Endothelial cell of umbilical vein (primary cell): Measurements from ENCODE around the gene PAX5. TPM values are rescaled to one million over a fixed set of nuclear protein-coding genes. Genes with fewer than 3 reads are reported as not detected.

Experiments
- BruUV-seq: library from RNA; stranded (reverse); fragments of 400-500 nt; replicated peaks from 2 replicates; lab custom pipeline; 2021; lab: Mats Ljungman, UMichigan
- CTCF ChIA-PET: fragments of 300-600, 350-600 bp; sonication (Branson Sonifier 250); formaldehyde crosslinking; loops from one replicate; lab custom pipeline; 2021; ENCODE audit warnings: antibody characterized with exemption, inconsistent platforms; lab: Charles Lee
- POLR2A ChIA-PET: fragments of 300-600, 350-600 bp; sonication (Branson Sonifier 250); formaldehyde crosslinking; loops from one replicate; lab custom pipeline; 2021; ENCODE audit warnings: antibody characterized with exemption, inconsistent platforms; lab: Charles Lee
- DNase-seq: peaks from one replicate; pipeline ENCODE4 v3.0.0-alpha.2; 2011; ENCODE audit warnings: low read depth, low spot score
- FAIRE-seq: peaks from 2 replicates; lab custom pipeline; 2011; peaks lifted over from hg19 to GRCh38; lab: Jason Lieb, UNC
- H2AFZ ChIP-seq: 2 replicates; pipeline ENCODE4 v1.6.0; 2012; ENCODE audit warnings: low read depth, low read length, control low read depth, inconsistent platforms
- H3K27ac ChIP-seq: 2 replicates; pipeline ENCODE4 v1.5.1; 2011; ENCODE audit warnings: low read depth, mild to moderate bottlenecking, control low read depth, low read length, moderate library complexity; ENCODE audit not compliant: insufficient read depth
- H3K27me3 ChIP-seq, 2 experiments: 2 replicates each; pipeline versions ENCODE4 v1.6.0 to v1.6.1; 2011; ENCODE audit warnings: low read length in 2 of 2, mixed read lengths in 1 of 2; ENCODE audit not compliant: control insufficient read depth in 2 of 2, insufficient read depth in 2 of 2
- H3K36me3 ChIP-seq, 2 experiments: 2 replicates in 1 of 2; 3 replicates in 1 of 2; pipeline ENCODE4 v1.5.1; 2011; ENCODE audit warnings: low read length in 2 of 2, mild to moderate bottlenecking in 1 of 2, moderate library complexity in 1 of 2; ENCODE audit not compliant: control insufficient read depth in 2 of 2, insufficient read depth in 2 of 2; ENCODE audit errors: extremely low read depth in 1 of 2
- H3K4me1 ChIP-seq: 3 replicates; pipeline ENCODE4 v1.5.1; 2011; ENCODE audit warnings: mild to moderate bottlenecking, low read length; ENCODE audit not compliant: control insufficient read depth, insufficient read depth; ENCODE audit errors: extremely low read depth
- H3K4me2 ChIP-seq: 2 replicates; pipeline ENCODE4 v1.6.1; 2011; ENCODE audit warnings: low read length, control low read depth, mixed read lengths; ENCODE audit not compliant: insufficient read depth
- H3K4me3 ChIP-seq, 3 experiments: fragments of 200-600 bp in 1 of 3; sonication (generic), shearing (Covaris generic) in 1 of 3; replicated peaks in 1 of 3; 2 replicates each; pipeline ENCODE4 v1.5.1; 2011 to 2016; ENCODE audit warnings: control low read depth in 3 of 3, low read length in 3 of 3, mild to moderate bottlenecking in 2 of 3, inconsistent platforms in 1 of 3, low read depth in 1 of 3, moderate library complexity in 1 of 3; ENCODE audit not compliant: insufficient read depth in 1 of 3
- H3K79me2 ChIP-seq: 2 replicates; pipeline ENCODE4 v1.6.0; 2012; ENCODE audit warnings: low read length, inconsistent platforms; ENCODE audit not compliant: control insufficient read depth, insufficient read depth
- H3K9ac ChIP-seq: replicated peaks from 2 replicates; pipeline ENCODE3; 2011; ENCODE audit warnings: low read length, control low read depth; ENCODE audit not compliant: insufficient read depth; ENCODE audit errors: extremely low read depth
- H3K9me1 ChIP-seq: replicated peaks from 3 replicates; pipeline ENCODE4 v1.6.0; 2011; ENCODE audit warnings: mild to moderate bottlenecking, low read length; ENCODE audit not compliant: control insufficient read depth, insufficient read depth; ENCODE audit errors: extremely low read depth
- H3K9me3 ChIP-seq: replicated peaks from 2 replicates; pipeline ENCODE4 v1.5.1; 2012; ENCODE audit warnings: low read length, inconsistent platforms; ENCODE audit not compliant: control insufficient read depth, insufficient read depth
- H4K20me1 ChIP-seq: replicated peaks from 2 replicates; pipeline ENCODE3; 2011; ENCODE audit warnings: mild to moderate bottlenecking, low read length; ENCODE audit not compliant: control insufficient read depth, insufficient read depth; ENCODE audit errors: extremely low read depth
- EZH2 ChIP-seq: IDR thresholded peaks from 2 replicates; pipeline ENCODE4 v1.6.1; 2012; ENCODE audit warnings: borderline replicate concordance, low read depth, mild to moderate bottlenecking, moderate library complexity, low read length, inconsistent platforms; ENCODE audit not compliant: severe bottlenecking
- FOS ChIP-seq: IDR thresholded peaks from 2 replicates; pipeline ENCODE4 v1.6.1; 2011; ENCODE audit warnings: mild to moderate bottlenecking, low read length, moderate library complexity, borderline replicate concordance; ENCODE audit not compliant: insufficient read depth
- GATA2 ChIP-seq: IDR thresholded peaks from 2 replicates; pipeline ENCODE4 v1.7.0; 2011; ENCODE audit warnings: low read depth, mild to moderate bottlenecking, moderate library complexity, mixed read lengths, low read length; ENCODE audit not compliant: insufficient read length, insufficient read depth
- JUN ChIP-seq: IDR thresholded peaks from 2 replicates; pipeline ENCODE4 v1.6.1; 2011; ENCODE audit warnings: borderline replicate concordance, low read depth; ENCODE audit not compliant: insufficient read length, insufficient read depth
- MYC ChIP-seq: IDR thresholded peaks from one replicate; pipeline ENCODE4 v1.6.1; 2011; ENCODE audit warnings: mild to moderate bottlenecking, low read depth, low read length
- POLR2A ChIP-seq: IDR thresholded peaks from 2 replicates; pipeline ENCODE4 v1.6.1; 2012; ENCODE audit warnings: low read depth, mild to moderate bottlenecking, control low read depth, low read length
- POLR2AphosphoS5 ChIP-seq: IDR thresholded peaks from 2 replicates; pipeline ENCODE4 v1.6.1; 2012; ENCODE audit warnings: low read depth, mild to moderate bottlenecking, control low read depth, low read length, moderate library complexity; ENCODE audit not compliant: insufficient read depth
- dilution Hi-C: fragments of 300-500 bp; cut with MboI; formaldehyde crosslinking; loops from one replicate; pipeline ENCODE4 v1.15.0; 2019; ENCODE audit warnings: low sequenced_read_pairs; ENCODE audit not compliant: extremely low pct_ligation_motif_present
- intact Hi-C: fragments of 100-400 bp; cut with micrococcal nuclease; formaldehyde crosslinking; loops from one replicate; pipeline ENCODE4 v1.10.0; 2022
- polyA plus RNA-seq, 4 experiments: library from polyadenylated mRNA; depleted of rRNA in 3 of 4; stranded (reverse) in 3 of 4; unstranded in 1 of 4; fragments of >200 nt; gene quantifications; 2 replicates each; pipeline versions ENCODE4 v1.2.1 to v1.2.3, GENCODE V29; 2011 to 2012; ENCODE audit warnings: missing spikeins in 1 of 4
- total RNA-seq: library from RNA; stranded (reverse); gene quantifications from 2 replicates; pipeline ENCODE4 v1.2.3, GENCODE V29; 2021
- TF ChIP-seq, protein P1 (sequence below): IDR thresholded peaks from 2 replicates; pipeline ENCODE4 v1.6.1; 2011; ENCODE audit not compliant: insufficient read depth, insufficient read length
- TF ChIP-seq, protein P2 (sequence below), 2 donors: IDR thresholded peaks; 1 replicate in 1 of 2; 2 replicates in 1 of 2; pipeline ENCODE4 v1.5.1; 2011; ENCODE audit warnings: low read length in 2 of 2, mild to moderate bottlenecking in 2 of 2, moderate library complexity in 2 of 2, control low read depth in 1 of 2, inconsistent platforms in 1 of 2, low read depth in 1 of 2; ENCODE audit not compliant: insufficient read depth in 1 of 2; ENCODE audit errors: extremely low read depth in 1 of 2

PAX5 gene
- total and polyA plus RNA-seq, 2 donors (not counting 3 experiments of a cell fraction or from before 2014, with no cell fraction given): not detected

DNA sequence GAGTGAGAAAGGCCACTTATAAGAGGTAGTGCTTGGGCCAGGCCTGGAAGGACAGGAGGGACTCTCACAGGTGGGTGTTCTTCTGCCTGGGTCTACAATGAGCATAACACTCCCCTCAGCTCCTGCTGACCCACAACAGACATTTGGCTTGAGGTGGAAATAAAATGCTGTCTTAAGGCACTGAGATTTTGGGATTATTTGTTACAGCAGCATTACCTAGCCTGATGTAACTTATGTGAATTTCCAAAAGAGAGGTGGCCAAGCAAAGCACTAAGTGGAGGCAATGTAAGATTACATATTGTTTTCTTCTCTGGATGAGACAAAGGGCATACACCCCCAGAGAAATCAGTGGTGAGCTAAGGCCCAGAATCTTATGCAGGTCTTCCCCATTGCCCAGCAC lies 221.5 kb downstream of the PAX5 start:
- ChIA-PET POLR2A (no interaction called here), CTCF (no interaction called here)
- DNase-seq (no peak), FAIRE-seq (no peak)
- BruUV-seq: no TSS peak
- Histone ChIP-seq H3K27ac (no peak overlapping the region), H3K9me3 (no peaks in the 10 kb centered on the region), H3K4me1 (no peaks in the 10 kb centered on the region), H3K27me3 (peaks cover 10 to 36% of the 10 kb centered on the region in 2 experiments), H2AFZ (no peak overlapping the region), H3K36me3 (no peaks in the 10 kb centered on the region), H3K9ac (no peak overlapping the region), H4K20me1 (no peaks in the 10 kb centered on the region), H3K4me2 (no peak overlapping the region), H3K4me3 (no peak overlapping the region), H3K79me2 (no peaks in the 10 kb centered on the region), H3K9me1 (no peaks in the 10 kb centered on the region)
- intact Hi-C loops (no loop called here), dilution Hi-C loops (no loop called here)
- TF ChIP-seq POLR2AphosphoS5 (no peak), MYC (no peak), FOS (no peak), POLR2A (no peak), EZH2 (no peak), GATA2 (no peak), JUN (no peak)
- TF ChIP-seq, protein P1, sequence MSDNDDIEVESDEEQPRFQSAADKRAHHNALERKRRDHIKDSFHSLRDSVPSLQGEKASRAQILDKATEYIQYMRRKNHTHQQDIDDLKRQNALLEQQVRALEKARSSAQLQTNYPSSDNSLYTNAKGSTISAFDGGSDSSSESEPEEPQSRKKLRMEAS: no peak
- TF ChIP-seq, protein P2, sequence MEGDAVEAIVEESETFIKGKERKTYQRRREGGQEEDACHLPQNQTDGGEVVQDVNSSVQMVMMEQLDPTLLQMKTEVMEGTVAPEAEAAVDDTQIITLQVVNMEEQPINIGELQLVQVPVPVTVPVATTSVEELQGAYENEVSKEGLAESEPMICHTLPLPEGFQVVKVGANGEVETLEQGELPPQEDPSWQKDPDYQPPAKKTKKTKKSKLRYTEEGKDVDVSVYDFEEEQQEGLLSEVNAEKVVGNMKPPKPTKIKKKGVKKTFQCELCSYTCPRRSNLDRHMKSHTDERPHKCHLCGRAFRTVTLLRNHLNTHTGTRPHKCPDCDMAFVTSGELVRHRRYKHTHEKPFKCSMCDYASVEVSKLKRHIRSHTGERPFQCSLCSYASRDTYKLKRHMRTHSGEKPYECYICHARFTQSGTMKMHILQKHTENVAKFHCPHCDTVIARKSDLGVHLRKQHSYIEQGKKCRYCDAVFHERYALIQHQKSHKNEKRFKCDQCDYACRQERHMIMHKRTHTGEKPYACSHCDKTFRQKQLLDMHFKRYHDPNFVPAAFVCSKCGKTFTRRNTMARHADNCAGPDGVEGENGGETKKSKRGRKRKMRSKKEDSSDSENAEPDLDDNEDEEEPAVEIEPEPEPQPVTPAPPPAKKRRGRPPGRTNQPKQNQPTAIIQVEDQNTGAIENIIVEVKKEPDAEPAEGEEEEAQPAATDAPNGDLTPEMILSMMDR (IDR thresholded peaks at IDR 0.05; ENCODE audit: extremely low read depth in 1 of 2, insufficient read depth in 1 of 2, low read depth in 1 of 2, low read length in 2 of 2): no peak
